NAMALWA (cell line): ENCODE results near the gene CACNA1G.

Experiments used
- DNase-seq: peaks from one replicate; pipeline ENCODE4 v3.0.0-alpha.2; 2015; ENCODE audit warnings: low spot score

CACNA1G gene

DNA sequence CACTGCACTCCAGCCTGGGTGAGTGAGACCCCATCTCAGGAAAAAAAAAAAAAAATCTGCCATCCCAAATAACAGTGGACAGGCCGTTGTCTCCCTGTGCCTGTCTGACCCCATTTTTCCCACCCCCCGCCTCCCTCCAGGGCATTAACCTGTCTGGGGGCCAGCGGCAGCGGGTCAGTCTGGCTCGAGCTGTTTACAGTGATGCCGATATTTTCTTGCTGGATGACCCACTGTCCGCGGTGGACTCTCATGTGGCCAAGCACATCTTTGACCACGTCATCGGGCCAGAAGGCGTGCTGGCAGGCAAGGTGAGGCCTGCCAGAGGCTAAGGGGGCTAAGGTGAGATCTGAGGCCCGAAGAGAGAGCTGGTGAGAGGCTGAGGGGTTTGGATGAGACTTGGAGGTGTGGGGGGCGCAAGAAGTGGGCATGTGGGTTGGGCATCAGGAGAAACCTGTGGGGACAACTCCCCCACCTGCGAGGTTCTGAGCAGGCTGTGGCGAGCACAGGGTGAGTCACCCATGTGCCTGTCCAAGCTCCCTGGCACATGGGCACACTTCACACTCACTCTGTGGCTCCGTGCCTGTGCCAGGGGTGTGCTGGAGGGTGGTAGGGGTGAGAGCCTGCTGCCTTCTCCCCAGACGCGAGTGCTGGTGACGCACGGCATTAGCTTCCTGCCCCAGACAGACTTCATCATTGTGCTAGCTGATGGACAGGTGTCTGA lies 112.5 kb downstream of the CACNA1G start:
- DNase-seq: no peak

DNA sequence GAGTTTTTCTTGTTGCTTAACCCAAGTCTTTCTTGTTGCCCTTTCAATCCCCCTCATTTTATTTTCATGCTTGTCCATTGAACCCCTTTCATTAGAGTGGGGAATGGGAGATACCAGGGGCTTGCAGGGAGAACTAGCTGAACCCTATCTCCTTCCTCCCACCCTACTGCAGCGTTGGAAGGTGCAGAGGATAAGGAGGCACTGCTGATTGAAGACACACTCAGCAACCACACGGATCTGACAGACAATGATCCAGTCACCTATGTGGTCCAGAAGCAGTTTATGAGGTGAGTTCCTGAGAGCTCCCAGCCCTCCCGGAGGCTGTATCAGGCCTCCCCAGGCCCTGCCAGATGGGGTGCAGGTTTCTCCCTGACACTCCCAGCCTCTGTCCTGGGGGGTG lies 114.7 kb downstream of the CACNA1G start:
- DNase-seq: no peak

DNA sequence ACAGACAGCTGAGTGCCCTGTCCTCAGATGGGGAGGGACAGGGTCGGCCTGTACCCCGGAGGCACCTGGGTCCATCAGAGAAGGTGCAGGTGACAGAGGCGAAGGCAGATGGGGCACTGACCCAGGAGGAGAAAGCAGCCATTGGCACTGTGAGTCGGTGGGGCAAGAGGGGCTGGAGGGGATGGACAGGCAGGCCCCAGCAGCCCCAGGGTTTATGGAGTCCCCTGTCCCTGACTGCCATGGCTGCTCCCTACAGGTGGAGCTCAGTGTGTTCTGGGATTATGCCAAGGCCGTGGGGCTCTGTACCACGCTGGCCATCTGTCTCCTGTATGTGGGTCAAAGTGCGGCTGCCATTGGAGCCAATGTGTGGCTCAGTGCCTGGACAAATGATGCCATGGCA lies 115.1 kb downstream of the CACNA1G start:
- DNase-seq: no peak

DNA sequence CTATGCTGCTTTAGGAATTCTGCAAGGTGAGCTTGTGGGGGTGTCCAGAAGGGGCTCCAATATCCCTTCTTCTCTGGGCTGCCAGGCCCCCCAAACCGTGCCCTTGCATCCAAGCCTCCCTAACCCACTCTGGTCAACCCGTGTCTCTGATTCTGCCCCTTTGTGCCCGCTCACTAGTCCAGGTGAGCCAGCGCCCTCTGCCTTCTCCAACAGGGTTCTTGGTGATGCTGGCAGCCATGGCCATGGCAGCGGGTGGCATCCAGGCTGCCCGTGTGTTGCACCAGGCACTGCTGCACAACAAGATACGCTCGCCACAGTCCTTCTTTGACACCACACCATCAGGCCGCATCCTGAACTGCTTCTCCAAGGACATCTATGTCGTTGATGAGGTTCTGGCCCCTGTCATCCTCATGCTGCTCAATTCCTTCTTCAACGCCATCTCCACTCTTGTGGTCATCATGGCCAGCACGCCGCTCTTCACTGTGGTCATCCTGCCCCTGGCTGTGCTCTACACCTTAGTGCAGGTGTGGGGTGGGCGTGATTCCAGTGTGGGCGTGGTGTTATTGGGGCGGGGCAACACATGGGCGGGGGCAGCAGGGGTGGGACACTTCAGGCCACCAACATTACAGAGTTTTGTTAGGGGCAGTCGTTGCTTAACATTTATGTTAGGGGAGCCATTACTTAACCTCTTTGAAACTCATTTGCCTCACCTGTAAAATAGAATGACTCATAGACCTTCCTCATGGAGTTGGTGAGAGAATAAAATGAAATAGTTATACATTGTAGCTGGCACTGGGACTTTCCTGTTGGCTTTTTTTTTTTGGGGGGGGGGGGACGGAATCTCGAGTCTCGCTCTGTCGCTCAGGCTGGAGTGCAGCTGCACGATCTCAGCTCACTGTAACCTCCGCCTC lies 115.8 kb downstream of the CACNA1G start:
- no peak for DNase-seq
